Breast epithelium (tissue), 4 donors: ENCODE data around the gene KCNMB2. TPM values are rescaled to one million over a fixed set of nuclear protein-coding genes. Genes with fewer than 3 reads are reported as not detected.

Source experiments
- DNase-seq, 2 donors: peaks; one replicate each; pipeline ENCODE4 v3.0.0-alpha.2; 2019; ENCODE audit warnings: low spot score in 2 of 2
- H3K27ac ChIP-seq, 2 donors: fragments of 200-600 bp; sonication (generic) in 1 of 2; one replicate each; pipeline ENCODE4 v1.5.1; 2016 to 2019; ENCODE audit warnings: mild to moderate bottlenecking in 1 of 2
- H3K27me3 ChIP-seq, 2 donors: fragments of 200-600 bp; sonication (generic) in 1 of 2; one replicate each; pipeline versions ENCODE4 v1.5.1 to v1.6.0; 2017 to 2019; ENCODE audit warnings: control low read depth in 1 of 2, mild to moderate bottlenecking in 1 of 2
- H3K36me3 ChIP-seq: fragments of 200-600 bp; one replicate; pipeline ENCODE4 v1.5.1; 2019
- H3K4me1 ChIP-seq, 2 donors: fragments of 200-600 bp; sonication (generic); one replicate each; pipeline ENCODE4 v1.5.1; 2016 to 2019; ENCODE audit warnings: control low read depth in 1 of 2
- H3K4me3 ChIP-seq, 3 donors: fragments of 200-600 bp; sonication (generic); 1 replicate in 2 of 3; 2 replicates in 1 of 3; pipeline ENCODE4 v1.5.1; 2016 to 2019; ENCODE audit warnings: mild to moderate bottlenecking in 3 of 3, moderate library complexity in 2 of 3
- H3K9me3 ChIP-seq, 2 donors: fragments of 200-600 bp; sonication (generic) in 1 of 2; one replicate each; pipeline ENCODE4 v1.5.1; 2016 to 2019; ENCODE audit warnings: control low read depth in 1 of 2
- POLR2A ChIP-seq: fragments of 450-650 bp; IDR thresholded peaks from one replicate; pipeline ENCODE4 v1.6.1; 2016; ENCODE audit warnings: antibody characterized with exemption, mild to moderate bottlenecking, moderate library complexity
- POLR2AphosphoS5 ChIP-seq, 3 donors: sonication (generic); formaldehyde crosslinking; IDR thresholded peaks; one replicate each; pipeline ENCODE4 v1.6.1; 2017; ENCODE audit warnings: antibody characterized with exemption in 3 of 3
- intact Hi-C: fragments of 100-400 bp; cut with DNase I; formaldehyde crosslinking; loops from one replicate; pipeline ENCODE4 v1.15.1; 2023; ENCODE audit warnings: low total_unique reads
- total RNA-seq, 3 donors: library from RNA; depleted of rRNA; stranded (reverse); fragments of >200 nt; gene quantifications; one replicate each; pipeline ENCODE4 v1.1.0, GENCODE V29; 2016
- TF ChIP-seq, protein P1 (sequence below), 3 donors: fragments of 450-650 bp; IDR thresholded peaks; one replicate each; pipeline ENCODE4 v1.5.1; 2016 to 2017; ENCODE audit warnings: antibody characterized with exemption in 3 of 3, mild to moderate bottlenecking in 3 of 3, moderate library complexity in 3 of 3

Gene KCNMB2
- total RNA-seq, 3 donors from 2014 or later = 0.59 TPM; not detected in 2

DNA sequence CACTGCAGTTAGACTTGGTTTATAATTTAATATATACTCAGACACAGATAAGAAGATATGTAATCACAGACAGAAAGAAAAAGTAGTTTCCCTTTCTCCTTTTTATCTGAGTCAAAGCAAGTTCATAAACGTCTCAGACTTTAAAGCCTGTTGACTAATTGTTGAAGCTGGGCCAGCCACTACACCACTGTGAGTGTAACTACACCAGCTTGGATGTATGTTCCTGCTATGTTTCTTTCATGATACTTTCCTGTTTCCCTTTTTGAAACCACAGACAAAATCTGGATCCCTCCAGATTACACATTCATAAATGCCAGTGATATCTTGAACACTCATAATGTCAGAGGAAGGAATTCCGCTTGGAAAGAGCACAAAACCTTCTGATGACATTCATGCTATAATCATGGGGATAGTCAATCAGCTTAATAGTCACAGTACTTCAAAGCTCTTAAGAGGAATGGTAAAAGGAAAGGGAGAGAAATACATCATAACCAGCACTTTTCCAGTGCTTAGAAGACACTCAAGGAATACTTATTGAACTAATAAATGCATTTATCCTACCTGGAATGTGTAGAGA lies 32.0 kb downstream of the KCNMB2 start:
- Histone ChIP-seq H3K27me3 (no peaks in the 10 kb centered on the region), H3K4me1 (no peaks in the 10 kb centered on the region), H3K27ac (no peak overlapping the region), H3K36me3 (no peaks in the 10 kb centered on the region), H3K4me3 (no peak overlapping the region), H3K9me3 (no peaks in the 10 kb centered on the region)
- intact Hi-C loops = no loop called here
- TF ChIP-seq, protein P1, sequence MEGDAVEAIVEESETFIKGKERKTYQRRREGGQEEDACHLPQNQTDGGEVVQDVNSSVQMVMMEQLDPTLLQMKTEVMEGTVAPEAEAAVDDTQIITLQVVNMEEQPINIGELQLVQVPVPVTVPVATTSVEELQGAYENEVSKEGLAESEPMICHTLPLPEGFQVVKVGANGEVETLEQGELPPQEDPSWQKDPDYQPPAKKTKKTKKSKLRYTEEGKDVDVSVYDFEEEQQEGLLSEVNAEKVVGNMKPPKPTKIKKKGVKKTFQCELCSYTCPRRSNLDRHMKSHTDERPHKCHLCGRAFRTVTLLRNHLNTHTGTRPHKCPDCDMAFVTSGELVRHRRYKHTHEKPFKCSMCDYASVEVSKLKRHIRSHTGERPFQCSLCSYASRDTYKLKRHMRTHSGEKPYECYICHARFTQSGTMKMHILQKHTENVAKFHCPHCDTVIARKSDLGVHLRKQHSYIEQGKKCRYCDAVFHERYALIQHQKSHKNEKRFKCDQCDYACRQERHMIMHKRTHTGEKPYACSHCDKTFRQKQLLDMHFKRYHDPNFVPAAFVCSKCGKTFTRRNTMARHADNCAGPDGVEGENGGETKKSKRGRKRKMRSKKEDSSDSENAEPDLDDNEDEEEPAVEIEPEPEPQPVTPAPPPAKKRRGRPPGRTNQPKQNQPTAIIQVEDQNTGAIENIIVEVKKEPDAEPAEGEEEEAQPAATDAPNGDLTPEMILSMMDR (IDR thresholded peaks at IDR 0.05) = no peak
- TF ChIP-seq POLR2AphosphoS5 (IDR thresholded peaks at IDR 0.05) (no peak), POLR2A (no peak)
- DNase-seq = no peak

DNA sequence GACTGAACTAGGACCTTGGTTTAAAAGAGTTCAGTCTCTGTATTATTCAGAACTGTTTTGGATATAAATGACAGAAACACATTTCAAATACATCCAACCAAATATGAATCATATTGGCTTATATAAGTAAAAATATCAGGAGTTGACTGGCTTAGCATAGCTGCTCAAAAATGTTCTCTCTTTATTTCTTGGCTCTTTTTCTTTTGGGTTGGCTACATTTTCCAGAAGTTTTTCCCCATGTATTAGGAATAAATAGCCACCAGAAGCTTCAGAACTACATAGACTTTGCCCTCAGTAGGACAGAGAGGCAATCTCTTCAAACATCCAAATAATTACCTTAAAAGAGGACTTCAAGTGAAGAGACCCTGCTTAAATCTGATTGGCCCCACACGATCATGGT lies 32.7 kb downstream of the KCNMB2 start:
- Histone ChIP-seq H3K4me3 (no peak overlapping the region), H3K36me3 (no peaks in the 10 kb centered on the region), H3K9me3 (no peaks in the 10 kb centered on the region), H3K27ac (no peak overlapping the region), H3K27me3 (no peaks in the 10 kb centered on the region), H3K4me1 (no peaks in the 10 kb centered on the region)
- DNase-seq = no peak
- intact Hi-C loops = no loop called here
- no peak for TF ChIP-seq POLR2AphosphoS5 (IDR thresholded peaks at IDR 0.05)

DNA sequence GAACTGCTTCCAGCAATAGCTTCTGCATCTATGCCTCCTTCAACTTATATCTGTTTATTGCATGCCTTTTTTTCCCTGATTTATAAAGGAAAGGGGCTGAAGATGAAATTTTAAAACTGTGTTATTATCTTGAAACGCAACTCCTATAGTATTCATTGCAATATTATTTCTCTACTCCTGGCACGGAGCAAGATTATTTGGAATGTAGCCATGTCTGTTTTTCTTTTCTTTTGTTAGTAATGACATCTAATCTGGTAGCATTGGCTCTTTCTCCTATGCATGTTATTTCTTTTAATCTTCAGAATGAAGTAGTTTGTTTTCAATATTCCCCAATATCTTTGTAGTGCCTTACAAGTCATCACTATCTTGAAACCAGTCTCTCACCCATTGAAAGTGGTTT lies 33.6 kb downstream of the KCNMB2 start:
- Histone ChIP-seq H3K36me3 (no peaks in the 10 kb centered on the region), H3K9me3 (no peaks in the 10 kb centered on the region), H3K27me3 (no peaks in the 10 kb centered on the region), H3K4me3 (no peak overlapping the region), H3K27ac (no peak overlapping the region), H3K4me1 (no peaks in the 10 kb centered on the region)
- TF ChIP-seq POLR2AphosphoS5 (IDR thresholded peaks at IDR 0.05) (no peak), POLR2A (no peak)
- TF ChIP-seq, protein P1 (IDR thresholded peaks at IDR 0.05) = no peak
- no peak for DNase-seq
- intact Hi-C loops = no loop called here

DNA sequence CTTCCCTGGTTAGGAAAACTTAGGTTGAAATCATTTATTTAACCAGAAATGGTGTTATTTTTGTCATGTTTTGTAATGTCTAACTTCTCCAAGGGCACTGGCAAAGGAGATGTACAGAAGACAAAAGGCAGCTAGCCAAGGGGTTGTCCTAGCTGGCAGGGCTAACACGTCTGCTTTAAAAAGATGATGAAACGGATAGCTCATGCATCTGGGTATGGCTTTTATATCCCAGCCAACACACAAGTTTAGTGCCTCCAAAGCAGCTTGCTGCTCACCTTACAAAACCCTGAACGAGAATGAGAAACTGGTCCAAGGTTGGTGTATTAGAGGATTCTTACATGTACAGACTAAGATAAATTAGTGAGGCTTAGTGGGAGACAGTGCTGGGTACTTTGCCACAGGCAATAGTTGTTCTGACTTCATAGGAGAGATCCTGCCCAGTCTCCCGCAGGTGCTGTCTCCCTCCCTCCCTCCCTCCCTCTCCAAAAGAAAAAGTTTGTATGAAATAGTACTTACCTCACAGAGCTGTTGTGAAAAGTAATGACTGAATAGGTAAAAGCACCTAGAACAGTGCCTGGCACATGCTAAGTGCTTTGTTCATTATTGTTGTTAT lies 47.8 kb downstream of the KCNMB2 start:
- Histone ChIP-seq H3K4me1 (no peaks in the 10 kb centered on the region), H3K9me3 (no peaks in the 10 kb centered on the region), H3K27ac (no peak overlapping the region), H3K4me3 (no peak overlapping the region), H3K27me3 (no peaks in the 10 kb centered on the region), H3K36me3 (no peaks in the 10 kb centered on the region)
- DNase-seq = no peak
- intact Hi-C loops = no loop called here
- TF ChIP-seq POLR2AphosphoS5 (IDR thresholded peaks at IDR 0.05) (no peak), POLR2A (no peak)
- TF ChIP-seq, protein P1 (IDR thresholded peaks at IDR 0.05) = no peak

DNA sequence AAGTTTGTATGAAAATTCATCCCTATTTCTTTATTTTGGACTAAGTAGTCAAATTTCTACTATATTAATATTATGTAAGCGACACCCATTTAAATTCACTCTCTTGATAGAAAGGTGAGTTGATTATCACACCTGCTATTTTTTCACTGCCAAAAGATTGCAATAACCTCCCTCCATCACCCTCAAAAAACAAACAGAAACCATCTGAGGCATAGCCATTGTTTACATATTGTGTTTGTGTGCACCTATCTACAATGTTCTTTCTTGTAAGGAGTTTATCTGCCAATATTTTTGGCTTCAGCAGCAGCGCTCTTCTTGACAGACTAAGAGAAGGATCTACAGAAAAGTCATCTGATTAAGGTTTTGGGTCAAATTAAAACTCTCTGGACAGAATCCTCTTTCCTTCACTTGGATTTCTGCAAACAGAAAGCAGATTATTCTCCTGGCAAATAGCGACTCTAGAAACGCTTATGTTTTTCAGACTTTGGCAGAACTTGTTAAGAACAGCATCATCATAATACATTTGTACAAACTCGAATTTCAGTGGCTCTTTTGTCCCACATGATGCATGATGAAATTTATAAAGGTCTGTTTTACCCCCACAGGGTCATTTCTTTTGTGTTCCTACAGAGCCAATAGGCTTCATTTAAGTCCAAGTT lies 48.6 kb downstream of the KCNMB2 start:
- no peak for DNase-seq
- H3K36me3 ChIP-seq = no peaks in the 10 kb centered on the region
- H3K27ac ChIP-seq = peak overlapping the region in 1 of 2 donors; percentile 19
- peak overlapping the region in 1 of 3 donors; percentile 2 for H3K4me3 ChIP-seq
- H3K4me1 ChIP-seq = no peaks in the 10 kb centered on the region
- TF ChIP-seq POLR2A (no peak), POLR2AphosphoS5 (IDR thresholded peaks at IDR 0.05) (no peak)
- TF ChIP-seq, protein P1 (IDR thresholded peaks at IDR 0.05) = no peak
- H3K9me3 ChIP-seq = no peaks in the 10 kb centered on the region
- H3K27me3 ChIP-seq = no peaks in the 10 kb centered on the region
- intact Hi-C loops = no loop called here
